ENCODE results near the gene NYAP1. TPM values are rescaled to one million over a fixed set of nuclear protein-coding genes. Genes with fewer than 3 reads are reported as not detected.

NYAP1 gene
- total RNA-seq, 2 donors from 2014 or later = 0.92 to 0.95 TPM

DNA sequence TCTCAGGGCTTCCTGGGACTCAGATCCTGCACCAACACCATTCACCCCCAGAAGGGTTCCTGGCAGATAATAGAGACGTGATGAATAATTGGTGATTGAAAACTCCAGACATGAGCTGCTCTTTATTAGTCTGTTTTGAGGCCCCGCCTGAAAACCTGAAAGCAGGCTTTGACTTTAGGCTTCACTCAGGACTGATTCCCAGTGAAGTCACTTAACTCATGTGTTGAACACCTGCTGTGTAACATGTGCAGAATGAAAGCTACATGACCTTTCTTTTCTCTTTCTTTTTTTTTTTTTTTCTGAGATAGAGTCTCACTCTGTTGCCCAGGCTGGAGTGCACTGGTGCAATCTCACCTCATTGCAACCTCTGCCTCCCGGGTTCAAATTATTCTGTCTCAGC, 28.5 kb upstream of the NYAP1 start:
- TF ChIP-seq, protein P1, sequence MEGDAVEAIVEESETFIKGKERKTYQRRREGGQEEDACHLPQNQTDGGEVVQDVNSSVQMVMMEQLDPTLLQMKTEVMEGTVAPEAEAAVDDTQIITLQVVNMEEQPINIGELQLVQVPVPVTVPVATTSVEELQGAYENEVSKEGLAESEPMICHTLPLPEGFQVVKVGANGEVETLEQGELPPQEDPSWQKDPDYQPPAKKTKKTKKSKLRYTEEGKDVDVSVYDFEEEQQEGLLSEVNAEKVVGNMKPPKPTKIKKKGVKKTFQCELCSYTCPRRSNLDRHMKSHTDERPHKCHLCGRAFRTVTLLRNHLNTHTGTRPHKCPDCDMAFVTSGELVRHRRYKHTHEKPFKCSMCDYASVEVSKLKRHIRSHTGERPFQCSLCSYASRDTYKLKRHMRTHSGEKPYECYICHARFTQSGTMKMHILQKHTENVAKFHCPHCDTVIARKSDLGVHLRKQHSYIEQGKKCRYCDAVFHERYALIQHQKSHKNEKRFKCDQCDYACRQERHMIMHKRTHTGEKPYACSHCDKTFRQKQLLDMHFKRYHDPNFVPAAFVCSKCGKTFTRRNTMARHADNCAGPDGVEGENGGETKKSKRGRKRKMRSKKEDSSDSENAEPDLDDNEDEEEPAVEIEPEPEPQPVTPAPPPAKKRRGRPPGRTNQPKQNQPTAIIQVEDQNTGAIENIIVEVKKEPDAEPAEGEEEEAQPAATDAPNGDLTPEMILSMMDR (IDR thresholded peaks at IDR 0.05) = no peak
- H3K4me1 ChIP-seq (ENCODE audit: control insufficient read depth in 1 of 2, low read depth in 2 of 2) = peaks cover 0 to 8% of the 10 kb centered on the region in 2 donors
- H3K9me3 ChIP-seq = no peaks in the 10 kb centered on the region
- ATAC-seq (ENCODE audit: insufficient number of reproducible peaks, low FRiP score, low read depth) = no peak
- no peak overlapping the region for H3K27ac ChIP-seq
- no peaks in the 10 kb centered on the region for H3K27me3 ChIP-seq (replicated peaks; ENCODE audit: insufficient read depth)
- DNase-seq (ENCODE audit: low spot score) = no peak
- H3K36me3 ChIP-seq = peaks cover 3% of the 10 kb centered on the region
- H3K4me3 ChIP-seq = no peak overlapping the region

DNA sequence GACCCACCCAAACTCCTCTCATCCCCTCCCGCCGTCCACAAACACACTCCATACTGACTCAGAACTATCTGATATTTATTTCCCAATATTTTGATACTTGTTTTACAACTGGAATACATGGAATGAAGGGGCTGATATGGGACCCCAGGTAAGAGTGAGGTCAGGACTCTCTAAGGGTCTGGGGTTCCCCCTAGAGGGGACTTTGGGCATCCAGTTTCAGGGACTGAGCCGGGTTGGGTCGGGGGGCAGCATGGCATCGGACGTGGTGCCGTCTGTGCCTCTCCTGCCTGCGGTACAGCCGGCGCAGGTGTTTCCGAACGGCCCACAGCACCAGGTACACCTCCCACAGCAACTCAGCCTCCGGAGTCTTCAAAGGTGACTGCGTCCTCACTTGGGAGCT, 27.2 kb upstream of the NYAP1 start:
- ATAC-seq (ENCODE audit: insufficient number of reproducible peaks, low FRiP score, low read depth) = peak; percentile 39
- Histone ChIP-seq H3K27me3 (replicated peaks; ENCODE audit: insufficient read depth) (no peaks in the 10 kb centered on the region), H3K9me3 (no peaks in the 10 kb centered on the region), H3K36me3 (peaks cover 3% of the 10 kb centered on the region), H3K4me1 (ENCODE audit: control insufficient read depth in 1 of 2, low read depth in 2 of 2) (no peaks in the 10 kb centered on the region), H3K27ac (no peak overlapping the region), H3K4me3 (no peak overlapping the region)
- no peak for DNase-seq (ENCODE audit: low spot score)
- TF ChIP-seq, protein P1 (IDR thresholded peaks at IDR 0.05) = no peak

DNA sequence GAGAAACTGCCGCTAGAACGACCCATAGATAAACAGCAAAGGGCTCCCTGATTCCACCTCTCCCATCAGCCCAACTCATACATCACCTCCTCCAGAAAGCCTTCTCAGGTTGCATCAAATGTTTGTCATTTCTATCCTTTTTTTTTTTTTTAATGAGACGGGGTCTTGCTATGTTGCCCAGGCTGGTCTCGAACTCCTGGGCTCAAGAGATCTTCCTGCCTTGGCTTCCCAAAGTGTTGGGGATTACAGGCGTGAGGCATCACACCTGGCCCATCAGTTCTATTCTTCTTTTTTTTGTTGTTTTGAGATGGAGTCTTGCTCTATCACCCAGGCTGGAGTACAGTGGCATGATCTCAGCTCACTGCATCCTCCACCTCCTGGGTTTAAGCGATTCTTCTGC, 26.7 kb upstream of the NYAP1 start:
- DNase-seq (ENCODE audit: low spot score) (no peak), ATAC-seq (ENCODE audit: insufficient number of reproducible peaks, low FRiP score, low read depth) (no peak)
- Histone ChIP-seq H3K4me1 (ENCODE audit: control insufficient read depth in 1 of 2, low read depth in 2 of 2) (no peaks in the 10 kb centered on the region), H3K4me3 (no peak overlapping the region), H3K27me3 (replicated peaks; ENCODE audit: insufficient read depth) (no peaks in the 10 kb centered on the region), H3K27ac (no peak overlapping the region), H3K36me3 (peaks cover 3% of the 10 kb centered on the region), H3K9me3 (no peaks in the 10 kb centered on the region)
- TF ChIP-seq, protein P1 (IDR thresholded peaks at IDR 0.05) = no peak

DNA sequence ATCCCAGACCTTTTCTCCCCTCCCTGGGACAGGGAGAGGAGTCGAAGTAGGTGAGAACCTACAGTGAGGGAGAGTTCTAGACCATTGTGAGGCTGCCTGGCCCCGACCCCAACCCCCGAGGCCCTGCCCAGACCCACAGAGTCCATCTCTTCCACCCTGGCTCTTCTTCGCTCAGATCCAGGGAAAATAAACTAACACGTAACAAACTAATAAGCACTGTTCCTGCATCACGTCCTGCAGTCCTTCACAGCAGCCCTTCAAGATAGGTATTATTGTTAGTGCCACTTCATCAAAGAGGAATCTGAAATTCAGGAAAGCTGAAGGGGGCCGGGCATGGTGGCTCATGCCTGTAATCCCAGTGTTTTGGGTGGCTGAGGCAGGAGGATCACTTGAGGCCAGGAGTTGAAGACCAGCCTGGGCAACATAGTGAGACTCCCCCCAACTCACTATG, 19.5 kb upstream of the NYAP1 start, which contains the start of gene SPACDR:
SPACDR (minus strand) TSS at position 51 of the 451 bp plus-strand sequence. CDS start 235 bp downstream, outside the sequence.
- ATAC-seq (ENCODE audit: insufficient number of reproducible peaks, low FRiP score, low read depth) (no peak), DNase-seq (ENCODE audit: low spot score) (no peak)
- Histone ChIP-seq H3K4me3 (no peak within 1 kb of the TSS), H3K27ac (no peak within 1 kb of the TSS), H3K27me3 (replicated peaks; ENCODE audit: insufficient read depth) (no peaks in the 10 kb centered on the region), H3K36me3 (peaks cover 4% of the 10 kb centered on the region), H3K9me3 (no peaks in the 10 kb centered on the region), H3K4me1 (ENCODE audit: control insufficient read depth in 1 of 2, low read depth in 2 of 2) (peaks cover 10 to 24% of the 10 kb centered on the region in 2 donors)
- TF ChIP-seq, protein P1 (IDR thresholded peaks at IDR 0.05) = no peak

DNA sequence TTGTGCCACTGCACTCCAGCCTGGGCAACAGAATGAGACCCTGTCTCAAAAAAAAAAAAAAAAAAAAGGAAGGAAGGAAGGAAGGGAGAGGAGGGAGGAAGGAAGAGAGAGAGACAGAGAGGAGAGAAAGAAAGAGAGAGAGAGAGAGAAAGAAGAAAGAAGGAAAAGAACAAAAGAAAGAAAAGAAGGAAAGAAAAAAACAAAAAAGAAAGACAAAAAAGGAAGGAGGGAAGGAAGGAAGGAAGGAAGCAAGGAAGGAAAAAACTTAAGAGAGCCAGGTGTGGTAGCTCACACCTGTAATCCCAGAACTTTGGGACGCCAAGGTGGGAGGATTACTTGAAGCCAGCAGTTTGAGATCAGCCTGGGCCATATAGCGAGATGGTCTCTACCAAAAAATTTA, 18.9 kb upstream of the NYAP1 start:
- ATAC-seq (ENCODE audit: insufficient number of reproducible peaks, low FRiP score, low read depth) = no peak
- DNase-seq (ENCODE audit: low spot score) = no peak

More for the DNA sequence above, 18.9 kb upstream of the NYAP1 start:
- no peaks in the 10 kb centered on the region for H3K27me3 ChIP-seq (replicated peaks; ENCODE audit: insufficient read depth)
- H3K4me1 ChIP-seq (ENCODE audit: control insufficient read depth in 1 of 2, low read depth in 2 of 2) = peaks cover 14 to 29% of the 10 kb centered on the region in 2 donors
- peaks cover 4% of the 10 kb centered on the region for H3K36me3 ChIP-seq
- no peaks in the 10 kb centered on the region for H3K9me3 ChIP-seq
- no peak overlapping the region for H3K27ac ChIP-seq
- TF ChIP-seq, protein P1 (IDR thresholded peaks at IDR 0.05) = no peak
- H3K4me3 ChIP-seq = no peak overlapping the region
